ENCODE results near the gene TLK2.
A peak's percentile ranks its signal among the peaks of the same experiment; 100 is the strongest.

TLK2 gene

GRCh38 chr17:62617894-62618472 lies 139.4 kb downstream of the TLK2 start:
- TF ChIP-seq, protein P1, sequence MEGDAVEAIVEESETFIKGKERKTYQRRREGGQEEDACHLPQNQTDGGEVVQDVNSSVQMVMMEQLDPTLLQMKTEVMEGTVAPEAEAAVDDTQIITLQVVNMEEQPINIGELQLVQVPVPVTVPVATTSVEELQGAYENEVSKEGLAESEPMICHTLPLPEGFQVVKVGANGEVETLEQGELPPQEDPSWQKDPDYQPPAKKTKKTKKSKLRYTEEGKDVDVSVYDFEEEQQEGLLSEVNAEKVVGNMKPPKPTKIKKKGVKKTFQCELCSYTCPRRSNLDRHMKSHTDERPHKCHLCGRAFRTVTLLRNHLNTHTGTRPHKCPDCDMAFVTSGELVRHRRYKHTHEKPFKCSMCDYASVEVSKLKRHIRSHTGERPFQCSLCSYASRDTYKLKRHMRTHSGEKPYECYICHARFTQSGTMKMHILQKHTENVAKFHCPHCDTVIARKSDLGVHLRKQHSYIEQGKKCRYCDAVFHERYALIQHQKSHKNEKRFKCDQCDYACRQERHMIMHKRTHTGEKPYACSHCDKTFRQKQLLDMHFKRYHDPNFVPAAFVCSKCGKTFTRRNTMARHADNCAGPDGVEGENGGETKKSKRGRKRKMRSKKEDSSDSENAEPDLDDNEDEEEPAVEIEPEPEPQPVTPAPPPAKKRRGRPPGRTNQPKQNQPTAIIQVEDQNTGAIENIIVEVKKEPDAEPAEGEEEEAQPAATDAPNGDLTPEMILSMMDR (IDR thresholded peaks at IDR 0.05; ENCODE audit: unreplicated experiment in 3 of 3), result no peak
- H3K27ac Mint-ChIP-seq, result peak overlapping the region; percentile 83 to 93 (median 83)
- peak overlapping the region in 2 of 3 experiments; percentile 17 to 63 for H3K4me3 Mint-ChIP-seq
- H3K36me3 Mint-ChIP-seq (ENCODE audit: low read depth), result peaks cover 26% of the 10 kb centered on the region
- H3K4me1 Mint-ChIP-seq, result peaks cover 55% of the 10 kb centered on the region
- no peaks in the 10 kb centered on the region for H3K9me3 Mint-ChIP-seq
- H3K27me3 Mint-ChIP-seq (ENCODE audit: low read depth), result no peaks in the 10 kb centered on the region

DNA sequence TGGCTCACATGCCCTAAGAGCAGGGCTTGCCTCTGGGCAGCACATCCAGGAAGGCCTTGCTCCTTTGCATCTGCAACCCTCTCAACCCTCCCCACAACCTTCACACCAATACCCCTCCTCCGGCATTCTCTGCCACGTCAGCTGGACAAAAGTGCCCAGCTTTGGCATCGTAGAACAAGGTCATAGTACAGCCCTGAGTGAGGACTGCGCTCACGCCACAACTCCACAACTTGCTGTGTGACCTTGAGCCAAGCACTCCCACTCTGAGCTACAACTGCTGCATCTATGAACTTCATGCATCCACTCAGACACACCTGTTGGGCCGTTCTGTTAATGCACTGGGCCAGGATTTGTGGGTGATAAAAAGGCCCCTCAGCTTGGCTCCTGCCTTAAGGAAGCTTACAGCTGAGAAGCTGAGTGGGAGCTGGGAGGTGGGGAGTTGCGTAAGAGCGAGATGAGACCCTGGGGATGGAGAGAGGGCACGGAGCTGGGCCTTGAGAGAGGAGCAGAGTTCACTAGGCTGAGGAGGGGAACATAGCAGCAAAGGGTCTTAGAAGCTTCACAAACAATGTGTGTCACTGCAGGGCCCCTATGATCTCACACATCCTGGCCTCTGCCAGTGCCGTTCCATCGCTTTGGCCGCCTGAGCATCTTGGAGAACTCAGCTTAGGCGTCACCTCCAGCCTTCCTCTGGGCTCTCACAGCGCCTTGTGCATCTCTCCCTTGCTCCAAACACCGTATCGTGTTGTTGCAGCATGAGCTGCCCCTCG lies 140.2 kb downstream of the TLK2 start:
- no peak overlapping the region for H3K4me3 Mint-ChIP-seq
- no peaks in the 10 kb centered on the region for H3K27me3 Mint-ChIP-seq (ENCODE audit: low read depth)
- H3K9me3 Mint-ChIP-seq, result no peaks in the 10 kb centered on the region
- H3K27ac Mint-ChIP-seq, result peak overlapping the region; percentile 59 to 83 (median 83)
- peaks cover 24% of the 10 kb centered on the region for H3K36me3 Mint-ChIP-seq (ENCODE audit: low read depth)
- H3K4me1 Mint-ChIP-seq, result peaks cover 49% of the 10 kb centered on the region
- TF ChIP-seq, protein P1 (IDR thresholded peaks at IDR 0.05; ENCODE audit: unreplicated experiment in 3 of 3), result no peak

DNA sequence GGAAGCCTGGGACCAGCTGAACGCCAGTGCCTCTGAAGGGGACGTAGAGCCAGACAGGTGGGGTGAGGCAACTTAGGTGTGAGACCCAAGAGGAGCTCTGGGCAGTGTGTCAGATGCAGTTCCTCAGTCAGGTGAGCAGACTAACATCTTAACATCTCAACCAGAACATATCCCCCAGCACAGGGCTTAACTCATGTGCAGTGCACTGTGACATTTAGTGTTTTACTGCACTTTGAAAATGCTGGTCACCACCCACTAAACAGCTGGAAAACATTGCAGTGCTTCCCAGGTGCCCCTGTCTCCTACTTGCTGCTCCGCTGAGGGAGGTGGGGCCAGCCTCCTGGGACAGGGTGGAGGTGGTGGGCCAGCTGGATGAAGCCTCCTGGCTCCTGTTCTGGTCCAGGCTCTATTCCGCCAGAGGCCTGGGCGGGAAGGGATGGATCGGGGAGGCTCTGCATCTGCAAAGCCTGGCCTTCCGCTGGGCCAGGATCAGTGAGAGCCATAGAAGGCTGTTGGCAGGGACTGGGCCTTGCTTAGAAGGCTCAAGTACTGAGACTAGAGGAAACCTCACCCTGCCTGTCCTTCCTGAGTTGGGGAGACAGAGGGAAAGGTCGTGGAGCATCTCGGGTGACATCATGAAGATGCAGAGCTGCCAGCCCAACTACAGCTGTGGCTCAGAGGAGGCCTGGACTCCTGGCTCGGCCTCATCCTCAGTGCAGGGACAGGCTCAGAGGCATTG lies 141.0 kb downstream of the TLK2 start:
- H3K9me3 Mint-ChIP-seq, result no peaks in the 10 kb centered on the region
- peak overlapping the region; percentile 59 to 83 (median 77) for H3K27ac Mint-ChIP-seq
- H3K4me3 Mint-ChIP-seq, result no peak overlapping the region
- TF ChIP-seq, protein P1 (IDR thresholded peaks at IDR 0.05; ENCODE audit: unreplicated experiment in 3 of 3), result no peak
- no peaks in the 10 kb centered on the region for H3K27me3 Mint-ChIP-seq (ENCODE audit: low read depth)
- peaks cover 42% of the 10 kb centered on the region for H3K4me1 Mint-ChIP-seq
- H3K36me3 Mint-ChIP-seq (ENCODE audit: low read depth), result peaks cover 21% of the 10 kb centered on the region

- TF ChIP-seq, protein P1 (IDR thresholded peaks at IDR 0.05; ENCODE audit: unreplicated experiment in 3 of 3), result no peak
- no peaks in the 10 kb centered on the region for H3K9me3 Mint-ChIP-seq
- peaks cover 37% of the 10 kb centered on the region for H3K4me1 Mint-ChIP-seq
- no peak overlapping the region for H3K4me3 Mint-ChIP-seq
- no peaks in the 10 kb centered on the region for H3K27me3 Mint-ChIP-seq (ENCODE audit: low read depth)
- no peak overlapping the region for H3K27ac Mint-ChIP-seq
- H3K36me3 Mint-ChIP-seq (ENCODE audit: low read depth), result peaks cover 24% of the 10 kb centered on the region
Observed at GRCh38 chr17:62621223-62621622, 142.6 kb downstream of the TLK2 start.

DNA sequence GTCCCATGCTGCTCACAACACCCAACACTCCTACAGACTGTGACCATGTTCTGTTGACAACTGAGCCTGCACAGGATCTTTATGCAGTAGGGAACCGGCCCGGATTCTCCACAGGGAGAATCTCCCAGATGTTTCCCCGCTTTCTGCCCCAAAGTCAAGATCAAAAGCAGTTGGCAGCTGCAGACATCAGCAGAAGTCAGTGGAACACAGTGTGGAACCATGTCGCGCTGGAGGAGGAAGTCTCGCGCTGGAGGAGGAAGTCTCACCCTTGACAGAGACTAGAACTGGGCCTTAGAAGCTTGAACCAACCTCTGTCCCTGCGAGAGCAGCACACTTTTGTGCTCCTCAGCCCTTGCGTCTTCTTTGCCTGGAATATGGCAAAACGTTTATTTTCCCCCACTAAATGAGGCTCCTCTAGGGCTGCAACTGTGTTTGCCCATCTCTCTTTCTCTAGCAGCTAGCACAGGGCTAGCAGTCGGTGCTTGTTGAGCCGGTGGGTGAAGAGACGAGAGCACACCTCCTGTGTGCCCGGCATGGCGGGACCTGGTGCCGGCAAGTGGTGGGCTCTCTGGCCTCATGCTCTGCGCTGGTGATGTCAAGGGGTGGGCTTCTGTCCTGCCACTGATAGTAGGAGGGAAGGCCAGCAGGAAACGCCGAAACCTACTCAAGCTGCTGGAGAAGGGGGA lies 146.7 kb downstream of the TLK2 start:
- H3K27me3 Mint-ChIP-seq (ENCODE audit: low read depth), result peaks cover 4% of the 10 kb centered on the region
- H3K4me3 Mint-ChIP-seq, result peak overlapping the region; percentile 84 to 97 (median 87)
- peaks cover 28% of the 10 kb centered on the region for H3K36me3 Mint-ChIP-seq (ENCODE audit: low read depth)
- H3K9me3 Mint-ChIP-seq, result no peaks in the 10 kb centered on the region
- TF ChIP-seq, protein P1 (IDR thresholded peaks at IDR 0.05; ENCODE audit: unreplicated experiment in 3 of 3), result no peak
- peak overlapping the region; percentile 95 to 100 (median 99) for H3K27ac Mint-ChIP-seq
- H3K4me1 Mint-ChIP-seq, result peaks cover 35% of the 10 kb centered on the region

Measured in nephron (organoid).